Activated T-cell treated with anti-CD3 and anti-CD28 coated beads, Interleukin-2, amount 50 U/mL, for 72 hours (primary cell): Measurements from ENCODE around the gene TLE1. TPM values are rescaled to one million over a fixed set of nuclear protein-coding genes. Genes with fewer than 3 reads are reported as not detected.

Experiments
- ATAC-seq, 2 donors: fragments of 150-1000 bp; cut with Tn5 transposase; replicated peaks in 1 of 2; 2 replicates each; pipeline ENCODE4 v1.10.0; 2021; ENCODE audit warnings: moderate library complexity in 2 of 2, mild to moderate bottlenecking in 1 of 2
- DNase-seq, 2 donors: peaks; one replicate each; pipeline ENCODE4 v3.0.0; 2021 to 2022; ENCODE audit warnings: mixed read lengths in 1 of 2
- H3K27ac Mint-ChIP-seq: one replicate; pipeline ENCODE4 v1.8.0; 2022; ENCODE audit warnings: mild to moderate bottlenecking, moderate library complexity, mixed read lengths
- H3K27me3 Mint-ChIP-seq: one replicate; pipeline ENCODE4 v1.8.0; 2022; ENCODE audit warnings: low read depth, mixed read lengths
- H3K36me3 Mint-ChIP-seq, 2 donors: one replicate each; pipeline ENCODE4 v1.8.0; 2022; ENCODE audit warnings: mixed read lengths in 2 of 2, mild to moderate bottlenecking in 1 of 2; ENCODE audit not compliant: insufficient read depth in 2 of 2
- H3K4me1 Mint-ChIP-seq: one replicate; pipeline ENCODE4 v1.8.0; 2022; ENCODE audit warnings: low read depth, mixed read lengths
- H3K4me3 Mint-ChIP-seq, 2 donors: one replicate each; pipeline ENCODE4 v1.8.0; 2022; ENCODE audit warnings: mild to moderate bottlenecking in 2 of 2, mixed read lengths in 2 of 2, moderate library complexity in 2 of 2
- H3K9me3 Mint-ChIP-seq, 2 donors: one replicate each; pipeline ENCODE4 v1.8.0; 2022; ENCODE audit warnings: mixed read lengths in 2 of 2
- total RNA-seq, 2 donors: library from RNA; stranded (reverse); gene quantifications; one replicate each; pipeline ENCODE4 v1.2.3, GENCODE V29; 2022

Gene TLE1
- total RNA-seq, 2 donors from 2014 or later = 0.30 to 0.34 TPM

- no peaks in the 10 kb centered on the region for H3K36me3 Mint-ChIP-seq
- peaks cover 15% of the 10 kb centered on the region for H3K27me3 Mint-ChIP-seq
- H3K4me1 Mint-ChIP-seq = no peaks in the 10 kb centered on the region
- no peak overlapping the region for H3K27ac Mint-ChIP-seq
- H3K4me3 Mint-ChIP-seq = no peak overlapping the region
- ATAC-seq = no peak
- DNase-seq = no peak
- H3K9me3 Mint-ChIP-seq = peaks cover 1 to 3% of the 10 kb centered on the region in 2 donors
These were observed 128.3 kb downstream of the TLE1 start for GRCh38 chr9:81560851-81561732.

GRCh38 chr9:81559709-81560108 is 129.6 kb downstream of the TLE1 start:
- ATAC-seq = no peak
- H3K4me3 Mint-ChIP-seq = no peak overlapping the region
- peaks cover 15% of the 10 kb centered on the region for H3K27me3 Mint-ChIP-seq
- no peak for DNase-seq
- no peaks in the 10 kb centered on the region for H3K4me1 Mint-ChIP-seq
- H3K27ac Mint-ChIP-seq = no peak overlapping the region
- no peaks in the 10 kb centered on the region for H3K36me3 Mint-ChIP-seq
- H3K9me3 Mint-ChIP-seq = peaks cover 1% of the 10 kb centered on the region in 2 donors

GRCh38 chr9:81559197-81559596 is 130.2 kb downstream of the TLE1 start:
- peaks cover 1% of the 10 kb centered on the region in 2 donors for H3K9me3 Mint-ChIP-seq
- no peak overlapping the region for H3K4me3 Mint-ChIP-seq
- ATAC-seq = no peak
- no peaks in the 10 kb centered on the region for H3K4me1 Mint-ChIP-seq
- peaks cover 11% of the 10 kb centered on the region for H3K27me3 Mint-ChIP-seq
- no peaks in the 10 kb centered on the region for H3K36me3 Mint-ChIP-seq
- no peak for DNase-seq
- H3K27ac Mint-ChIP-seq = no peak overlapping the region

- ATAC-seq (no peak), DNase-seq (no peak)
- peaks cover 9% of the 10 kb centered on the region for H3K27me3 Mint-ChIP-seq
These were observed 131.1 kb downstream of the TLE1 start for GRCh38 chr9:81558091-81558830.

GRCh38 chr9:81557452-81558090 is 131.8 kb downstream of the TLE1 start:
- no peak for ATAC-seq
- Mint-ChIP-seq H3K27ac (no peak overlapping the region), H3K4me1 (no peaks in the 10 kb centered on the region), H3K27me3 (peaks cover 9% of the 10 kb centered on the region), H3K36me3 (no peaks in the 10 kb centered on the region), H3K9me3 (peaks cover 1% of the 10 kb centered on the region in 2 donors), H3K4me3 (no peak overlapping the region)
- DNase-seq = no peak

More at GRCh38 chr9:81558091-81558830, 131.1 kb downstream of the TLE1 start:
- Mint-ChIP-seq H3K4me1 (no peaks in the 10 kb centered on the region), H3K36me3 (no peaks in the 10 kb centered on the region), H3K9me3 (peaks cover 1% of the 10 kb centered on the region in 2 donors), H3K27ac (no peak overlapping the region), H3K4me3 (no peak overlapping the region)

GRCh38 chr9:81556923-81557322 is 132.4 kb downstream of the TLE1 start:
- H3K36me3 Mint-ChIP-seq = no peaks in the 10 kb centered on the region
- no peaks in the 10 kb centered on the region for H3K4me1 Mint-ChIP-seq
- H3K27ac Mint-ChIP-seq = no peak overlapping the region
- DNase-seq (no peak), ATAC-seq (no peak)
- H3K4me3 Mint-ChIP-seq = no peak overlapping the region
- H3K27me3 Mint-ChIP-seq = peaks cover 9% of the 10 kb centered on the region
- peaks cover 1% of the 10 kb centered on the region in 2 donors for H3K9me3 Mint-ChIP-seq

- ATAC-seq (no peak), DNase-seq (no peak)
- no peaks in the 10 kb centered on the region for H3K4me1 Mint-ChIP-seq
- H3K36me3 Mint-ChIP-seq = no peaks in the 10 kb centered on the region
- H3K27me3 Mint-ChIP-seq = no peaks in the 10 kb centered on the region
- no peak overlapping the region for H3K27ac Mint-ChIP-seq
- peaks cover 0 to 3% of the 10 kb centered on the region in 2 donors for H3K9me3 Mint-ChIP-seq
- H3K4me3 Mint-ChIP-seq = no peak overlapping the region
These were observed 136.8 kb downstream of the TLE1 start for GRCh38 chr9:81552581-81552991.

- peaks cover 0 to 3% of the 10 kb centered on the region in 2 donors for H3K9me3 Mint-ChIP-seq
- H3K27ac Mint-ChIP-seq = no peak overlapping the region
- no peaks in the 10 kb centered on the region for H3K27me3 Mint-ChIP-seq
- H3K4me3 Mint-ChIP-seq = no peak overlapping the region
- DNase-seq (no peak), ATAC-seq (no peak)
- no peaks in the 10 kb centered on the region for H3K4me1 Mint-ChIP-seq
- H3K36me3 Mint-ChIP-seq = no peaks in the 10 kb centered on the region
These were observed 139.2 kb downstream of the TLE1 start for GRCh38 chr9:81550207-81550583.

GRCh38 chr9:81549500-81550206 is 139.7 kb downstream of the TLE1 start:
- Mint-ChIP-seq H3K9me3 (peaks cover 0 to 3% of the 10 kb centered on the region in 2 donors), H3K4me3 (no peak overlapping the region), H3K4me1 (no peaks in the 10 kb centered on the region), H3K27ac (no peak overlapping the region), H3K36me3 (no peaks in the 10 kb centered on the region), H3K27me3 (no peaks in the 10 kb centered on the region)
- ATAC-seq (no peak), DNase-seq (no peak)

- ATAC-seq = no peak
- no peaks in the 10 kb centered on the region for H3K27me3 Mint-ChIP-seq
- no peak for DNase-seq
- H3K4me1 Mint-ChIP-seq = no peaks in the 10 kb centered on the region
- H3K9me3 Mint-ChIP-seq = peaks cover 0 to 3% of the 10 kb centered on the region in 2 donors
- H3K27ac Mint-ChIP-seq = no peak overlapping the region
- H3K36me3 Mint-ChIP-seq = no peaks in the 10 kb centered on the region
- H3K4me3 Mint-ChIP-seq = no peak overlapping the region
These were observed 140.4 kb downstream of the TLE1 start for GRCh38 chr9:81548911-81549310.

GRCh38 chr9:81546489-81546888 is 142.9 kb downstream of the TLE1 start:
- no peaks in the 10 kb centered on the region for H3K36me3 Mint-ChIP-seq
- H3K4me1 Mint-ChIP-seq = no peaks in the 10 kb centered on the region

GRCh38 chr9:81543695-81544094 is 145.7 kb downstream of the TLE1 start:
- ATAC-seq = no peak
- H3K9me3 Mint-ChIP-seq = peaks cover 0 to 3% of the 10 kb centered on the region in 2 donors

More at GRCh38 chr9:81546489-81546888, 142.9 kb downstream of the TLE1 start:
- ATAC-seq (no peak), DNase-seq (no peak)
- H3K4me3 Mint-ChIP-seq = no peak overlapping the region
- no peaks in the 10 kb centered on the region for H3K27me3 Mint-ChIP-seq
- peaks cover 0 to 3% of the 10 kb centered on the region in 2 donors for H3K9me3 Mint-ChIP-seq
- no peak overlapping the region for H3K27ac Mint-ChIP-seq

More at GRCh38 chr9:81543695-81544094, 145.7 kb downstream of the TLE1 start:
- Mint-ChIP-seq H3K27me3 (no peaks in the 10 kb centered on the region), H3K36me3 (no peaks in the 10 kb centered on the region), H3K4me1 (no peaks in the 10 kb centered on the region), H3K27ac (no peak overlapping the region), H3K4me3 (no peak overlapping the region)
- DNase-seq = no peak
